ELF-1 (cell line): ENCODE data around the gene RAB5IF.
"Not testable (repeated sequence)": the region's sequence is repeated elsewhere in the genome, so short reads cannot be mapped to it uniquely, and the experiment has no call there.

Experiments used
- DNase-seq: peaks from one replicate; pipeline ENCODE4 v3.0.0-alpha.2; 2016; ENCODE audit warnings: low read depth, low spot score

RAB5IF gene, protein sequence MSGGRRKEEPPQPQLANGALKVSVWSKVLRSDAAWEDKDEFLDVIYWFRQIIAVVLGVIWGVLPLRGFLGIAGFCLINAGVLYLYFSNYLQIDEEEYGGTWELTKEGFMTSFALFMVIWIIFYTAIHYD

DNA sequence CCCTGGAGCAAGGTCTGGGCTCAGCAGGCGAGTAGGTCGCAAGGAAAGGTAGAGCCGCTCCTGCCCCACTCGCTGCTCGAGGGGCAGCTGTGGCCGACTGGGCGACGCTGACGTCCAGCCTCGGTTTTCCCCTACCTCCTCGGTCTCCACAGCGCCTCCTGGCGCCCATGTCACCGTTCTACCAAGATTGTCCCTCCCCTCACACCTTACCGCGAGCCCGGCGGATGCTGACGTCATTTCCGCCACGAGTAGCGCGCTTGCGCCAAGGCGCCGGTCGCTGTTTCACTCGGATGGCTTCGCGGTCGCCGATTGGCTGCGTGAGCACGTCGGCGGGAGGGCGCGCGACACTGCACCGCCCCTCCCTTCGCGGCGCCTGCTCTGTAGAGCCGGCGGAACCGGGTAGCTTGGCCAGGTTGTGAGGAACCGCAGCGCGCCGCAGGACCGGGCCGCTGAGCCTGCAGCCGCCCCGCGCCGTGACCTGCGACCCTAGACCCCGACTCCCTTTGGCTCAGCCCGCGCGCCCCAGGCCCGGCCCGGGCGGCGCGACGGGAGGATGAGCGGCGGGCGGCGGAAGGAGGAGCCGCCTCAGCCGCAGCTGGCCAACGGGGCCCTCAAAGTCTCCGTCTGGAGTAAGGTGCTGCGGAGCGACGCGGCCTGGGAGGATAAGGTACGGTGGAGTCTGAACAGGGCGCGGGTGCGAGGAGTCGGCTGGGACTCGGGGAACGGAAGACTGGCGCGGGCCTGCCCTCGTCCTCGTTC, at the start of gene RAB5IF:
TSS of gene RAB5IF (plus strand) at position 381 of the 759 bp plus-strand sequence. CDS start at position 554, 173 bp downstream.
- DNase-seq = peak; percentile 100

GRCh38 chr20:36562724-36563123, 42.9 kb upstream of the RAB5IF start:
- no peak for DNase-seq

- no peak for DNase-seq
Measured at GRCh38 chr20:36563374-36563773, 42.2 kb upstream of the RAB5IF start.

- not testable (repeated sequence) for DNase-seq
Measured at GRCh38 chr20:36564078-36564725, 41.4 kb upstream of the RAB5IF start.

- DNase-seq = not testable (repeated sequence)
Measured at GRCh38 chr20:36564726-36565121, 40.9 kb upstream of the RAB5IF start.

DNA sequence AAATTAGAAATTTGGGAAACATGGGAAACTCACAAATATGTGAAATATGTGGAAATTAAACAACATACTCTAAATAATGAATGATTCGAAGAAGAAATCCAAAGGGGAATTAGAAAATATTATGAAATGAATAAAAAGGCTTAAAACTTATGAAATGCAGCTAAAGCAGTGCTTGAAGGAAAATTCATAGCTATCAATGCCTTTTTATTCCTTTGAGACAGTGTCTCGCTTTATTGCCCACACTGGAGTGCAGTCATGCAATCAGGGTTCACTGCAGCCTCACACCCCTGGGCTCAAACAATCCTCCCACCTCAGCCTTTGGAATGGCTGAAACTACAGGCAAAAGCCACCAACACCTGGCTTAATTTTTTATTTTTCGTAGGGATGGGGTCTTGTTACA, 40.1 kb upstream of the RAB5IF start:
- no peak for DNase-seq

GRCh38 chr20:36569847-36570429, 35.6 kb upstream of the RAB5IF start:
- DNase-seq = peak; percentile 59

- DNase-seq = peak; percentile 92
Measured at GRCh38 chr20:36571564-36572504, 33.7 kb upstream of the RAB5IF start.

GRCh38 chr20:36572701-36573102, 32.9 kb upstream of the RAB5IF start:
- no peak for DNase-seq

DNA sequence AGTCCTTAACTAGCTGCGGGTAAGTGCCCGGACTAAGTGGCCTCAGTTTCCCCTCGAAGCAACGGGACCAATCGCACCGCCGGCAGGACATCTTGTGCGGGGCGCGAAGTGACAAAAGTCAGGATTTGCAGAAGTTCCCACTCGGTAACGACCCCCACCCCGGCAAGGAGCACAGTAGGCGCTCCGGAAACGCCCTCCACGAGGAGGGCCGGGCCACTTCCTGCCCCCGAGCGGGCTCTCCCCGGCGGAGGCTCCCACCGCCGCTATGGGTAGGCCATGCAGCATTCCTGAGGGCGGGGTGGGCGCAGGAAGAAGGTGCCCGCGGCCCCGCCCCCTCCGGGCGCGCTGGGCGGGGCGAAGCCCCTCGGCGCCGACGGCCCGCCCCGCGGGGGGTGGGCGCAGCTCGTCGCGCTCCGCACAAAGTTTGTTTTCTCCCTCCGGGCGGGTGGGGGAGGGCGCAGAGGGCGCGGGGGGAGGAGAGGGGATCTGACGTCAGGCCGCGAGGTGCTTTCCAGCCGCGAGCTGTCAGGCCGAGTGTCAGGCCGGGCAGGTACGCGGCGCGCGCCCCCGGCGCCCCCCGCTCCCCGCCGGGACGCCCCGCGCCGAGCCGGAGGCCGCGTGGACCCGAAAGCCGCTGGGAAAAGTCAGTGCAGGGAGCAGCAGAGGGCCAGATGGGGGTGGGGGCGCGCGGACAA, 32.3 kb upstream of the RAB5IF start, which contains the start of gene TGIF2:
TSS of gene TGIF2 (plus strand) at position 495 of the 695 bp plus-strand sequence. CDS start 5,178 bp downstream, outside the sequence.
- DNase-seq = peak; percentile 92

- peak; percentile 50 for DNase-seq
Measured at GRCh38 chr20:36573798-36574365, 31.7 kb upstream of the RAB5IF start.

DNA sequence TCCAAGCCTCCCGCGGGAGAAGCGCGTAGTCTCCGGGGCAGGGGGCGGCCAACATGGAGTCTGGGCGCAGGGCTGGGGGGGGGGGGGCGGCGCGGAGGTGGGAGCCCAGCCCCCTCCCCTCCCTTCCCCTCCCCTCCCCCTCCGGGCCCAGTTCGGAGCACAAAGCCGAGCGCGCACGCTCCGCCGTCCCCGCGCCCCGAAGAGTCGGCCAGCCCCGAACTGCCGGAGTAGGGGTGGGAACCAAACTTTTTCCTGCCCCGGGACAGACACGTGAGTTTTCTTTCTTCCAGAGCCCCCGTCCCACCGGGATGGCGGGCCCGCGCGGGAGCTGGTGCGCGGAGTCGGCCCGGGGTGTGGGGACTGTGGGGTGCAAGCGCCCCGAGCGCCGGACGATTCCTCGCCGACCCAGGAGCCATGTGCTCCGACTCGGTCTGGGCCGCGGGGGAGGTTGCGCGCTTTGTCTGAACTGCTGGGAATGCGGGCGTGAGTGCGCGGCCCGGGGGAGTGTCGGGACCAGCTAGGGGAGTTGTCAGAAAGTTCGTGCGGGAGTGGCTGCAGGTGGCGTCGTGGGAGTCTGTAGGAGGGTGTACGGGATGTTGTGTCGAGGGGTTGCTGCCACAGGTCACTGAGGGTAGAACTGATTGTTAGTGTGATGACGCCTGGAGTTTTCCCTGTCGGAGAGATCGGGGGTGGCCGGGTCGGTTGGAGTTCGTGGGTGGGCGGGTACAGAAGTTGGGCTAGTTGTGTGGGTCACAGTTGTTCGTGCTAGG, 31.0 kb upstream of the RAB5IF start:
- DNase-seq = peak; percentile 71

- no peak for DNase-seq
Measured at GRCh38 chr20:36576081-36576445, 29.5 kb upstream of the RAB5IF start.

GRCh38 chr20:36578356-36579041, 27.1 kb upstream of the RAB5IF start:
- DNase-seq = no peak

DNA sequence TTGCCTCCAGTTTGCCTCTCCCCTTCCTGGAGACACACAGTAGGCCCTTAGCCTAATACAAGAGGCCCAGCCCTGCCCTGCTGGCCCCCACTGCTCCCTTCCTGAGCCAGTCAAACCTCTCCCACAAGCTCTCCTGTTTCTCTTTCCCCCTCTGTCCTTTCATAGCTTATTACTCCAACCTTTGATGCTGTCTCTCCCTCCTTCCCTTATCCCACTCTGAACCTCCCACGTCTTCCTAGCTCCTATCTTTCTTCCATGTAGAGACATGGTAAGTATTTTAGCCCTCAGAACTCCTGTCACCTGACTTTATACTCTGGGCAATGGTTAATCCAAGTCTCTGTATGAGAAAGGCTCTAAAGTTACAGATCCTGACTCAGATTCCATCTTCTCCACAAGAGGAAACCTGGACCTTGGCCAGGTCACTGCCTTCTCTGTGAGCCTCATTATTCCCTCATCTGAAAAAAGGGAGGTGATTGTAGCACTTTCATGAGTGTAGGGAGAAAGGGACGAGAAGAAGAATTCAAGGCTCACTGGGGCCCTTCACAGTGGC, 25.5 kb upstream of the RAB5IF start:
- no peak for DNase-seq

DNA sequence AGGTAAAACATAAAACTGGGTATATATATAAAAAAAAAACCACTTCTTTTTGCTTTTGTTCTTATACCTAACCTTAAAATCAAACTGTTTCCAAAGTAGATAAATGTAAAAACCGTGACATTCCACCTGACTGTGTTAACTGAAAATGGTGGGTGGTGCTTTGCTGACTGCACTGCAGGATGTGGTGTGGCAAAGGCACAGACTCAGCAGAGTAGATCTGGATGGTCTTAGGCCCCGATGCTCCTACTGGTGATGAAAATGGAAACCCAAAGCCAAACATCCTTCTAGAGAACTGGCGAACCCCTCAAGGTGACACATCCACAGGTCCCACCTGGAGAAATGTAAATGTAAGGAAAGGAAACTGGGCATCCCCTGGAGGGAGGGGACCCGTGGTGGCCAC, 23.3 kb upstream of the RAB5IF start:
- DNase-seq = no peak

DNA sequence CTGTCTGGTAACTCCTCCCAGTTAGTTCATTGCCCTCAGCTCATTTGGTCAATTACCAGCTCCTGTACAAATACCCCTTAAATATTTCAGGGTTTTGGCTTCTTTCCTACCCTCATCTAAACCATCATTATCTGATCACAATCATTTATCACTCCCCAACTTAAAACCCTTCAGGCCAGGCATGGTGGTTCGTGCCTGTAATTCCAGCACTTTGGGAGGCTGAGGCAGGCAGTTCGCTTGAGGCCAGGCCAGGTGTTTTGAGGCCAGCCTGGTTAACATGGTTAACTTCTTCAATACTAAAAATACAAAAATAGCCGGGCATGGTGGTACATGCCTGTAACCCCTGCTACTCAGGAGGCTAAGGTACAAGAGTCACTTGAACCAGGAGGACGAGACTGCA, 22.8 kb upstream of the RAB5IF start:
- no peak for DNase-seq

GRCh38 chr20:36584018-36584481, 21.5 kb upstream of the RAB5IF start:
- no peak for DNase-seq
